GM19043 (cell line): ENCODE results near the gene DAD1.
"Not testable (repeated sequence)": the region's sequence is repeated elsewhere in the genome, so short reads cannot be mapped to it uniquely, and the experiment has no call there.

Source experiments
- ATAC-seq: cut with Tn5 transposase; IDR thresholded peaks from one replicate; pipeline ENCODE4 v1.9.1; 2021; ENCODE audit warnings: low read depth; ENCODE audit not compliant: unreplicated experiment

DAD1 gene

GRCh38 chr14:22589096-22589839, at the start of gene DAD1:
DAD1 (minus strand) TSS chr14:22589224; CDS start chr14:22589157, 67 bp downstream.
- peak; percentile 92 for ATAC-seq

DNA sequence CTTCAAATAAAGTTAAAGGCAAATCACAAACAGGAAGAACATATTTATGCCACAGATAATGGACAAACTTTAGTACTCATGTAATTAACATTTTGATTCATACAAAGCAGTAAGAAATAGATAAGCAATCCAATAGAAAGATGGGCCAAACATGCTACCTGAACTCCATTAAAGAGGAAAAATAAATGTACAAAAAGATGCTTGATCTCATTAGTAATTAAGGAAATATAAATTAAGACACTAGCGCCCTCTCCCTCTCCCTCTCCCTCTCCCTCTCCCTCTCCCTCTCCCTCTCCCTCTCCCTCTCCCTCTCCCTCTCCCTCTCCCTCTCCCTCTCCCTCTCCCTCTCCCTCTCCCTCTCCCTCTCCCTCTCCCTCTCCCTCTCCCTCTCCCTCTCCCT, 47.0 kb upstream of the DAD1 start:
- ATAC-seq, result not testable (repeated sequence)

- ATAC-seq, result no peak
Measured at GRCh38 chr14:22634233-22634900, 45.3 kb upstream of the DAD1 start.

GRCh38 chr14:22630486-22630885, 41.5 kb upstream of the DAD1 start:
- ATAC-seq, result no peak

DNA sequence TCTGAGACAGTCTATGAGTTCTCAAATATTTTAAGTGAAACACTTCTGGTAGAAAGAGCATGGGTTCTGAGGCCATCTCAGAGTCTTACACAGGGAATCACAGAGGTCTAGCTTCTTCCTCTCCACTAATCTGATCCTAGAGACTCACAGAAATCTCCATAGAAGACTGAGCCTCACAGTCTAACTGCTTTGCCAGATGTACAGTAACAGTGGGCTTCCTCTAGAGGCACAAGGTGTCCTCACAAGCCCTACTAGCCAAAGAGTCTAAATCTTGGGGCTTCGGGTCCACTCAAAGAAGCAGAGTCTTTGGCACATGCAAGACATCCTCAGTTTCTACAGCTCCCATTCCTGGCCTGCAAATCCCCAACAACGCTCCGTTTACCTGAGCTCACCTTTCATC, 41.0 kb upstream of the DAD1 start:
- ATAC-seq, result no peak

- ATAC-seq, result no peak
Measured at GRCh38 chr14:22629361-22629760, 40.3 kb upstream of the DAD1 start.

DNA sequence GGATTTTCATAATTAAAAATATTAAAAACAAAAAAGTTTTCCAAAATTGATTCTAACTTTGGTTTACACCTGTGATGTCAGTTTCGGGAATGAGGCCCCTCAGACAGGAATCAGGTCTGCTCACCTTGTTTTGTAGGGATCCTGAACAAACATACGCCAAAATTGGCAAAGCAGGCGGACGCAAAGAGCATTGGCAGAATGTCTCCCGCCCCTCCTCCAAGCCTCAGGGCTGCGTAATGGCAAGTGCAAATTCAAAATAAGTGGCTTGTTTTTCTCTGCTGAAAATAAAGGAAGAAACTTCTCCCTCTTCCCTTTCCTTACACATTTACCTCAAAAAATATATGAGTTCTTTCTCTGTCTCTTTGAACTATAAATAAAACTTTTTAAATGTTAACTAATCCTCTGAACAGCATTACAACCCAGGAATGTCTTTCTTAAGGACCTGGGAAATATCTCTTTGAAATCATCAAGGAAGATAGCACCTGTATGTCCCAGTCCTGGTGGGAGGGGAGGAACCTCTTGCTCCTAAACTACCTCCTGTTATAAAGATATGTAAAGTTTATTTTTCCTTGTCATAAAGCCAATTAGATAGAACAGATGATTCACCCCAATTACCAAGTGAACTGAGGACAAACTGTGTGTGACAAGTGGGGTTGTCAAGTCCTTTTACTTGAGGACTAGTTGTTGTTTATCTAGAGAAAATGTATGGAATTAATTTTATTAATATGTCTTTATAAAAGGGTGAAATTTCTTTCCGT, 38.7 kb upstream of the DAD1 start:
- ATAC-seq, result no peak

- no peak for ATAC-seq
Measured at GRCh38 chr14:22626590-22626989, 37.6 kb upstream of the DAD1 start.

DNA sequence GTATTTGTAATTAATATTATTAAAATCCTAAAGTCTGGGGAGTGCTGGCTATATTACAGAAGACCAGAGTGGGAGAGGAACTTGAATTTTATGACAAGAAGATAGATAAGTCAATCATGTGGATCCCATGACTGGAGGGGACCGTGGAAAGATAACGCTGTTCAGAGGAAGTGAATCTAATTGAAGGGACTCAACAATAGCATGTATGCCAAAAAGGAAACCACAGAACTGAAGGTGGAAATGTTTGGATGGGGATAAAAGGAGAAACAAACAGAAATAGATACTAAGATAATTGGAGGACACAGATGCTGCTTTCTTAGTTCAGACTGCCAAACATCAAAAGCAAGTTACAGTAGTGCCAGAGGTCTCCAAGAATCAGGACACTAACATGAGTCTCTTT, 34.0 kb upstream of the DAD1 start:
- ATAC-seq, result no peak

DNA sequence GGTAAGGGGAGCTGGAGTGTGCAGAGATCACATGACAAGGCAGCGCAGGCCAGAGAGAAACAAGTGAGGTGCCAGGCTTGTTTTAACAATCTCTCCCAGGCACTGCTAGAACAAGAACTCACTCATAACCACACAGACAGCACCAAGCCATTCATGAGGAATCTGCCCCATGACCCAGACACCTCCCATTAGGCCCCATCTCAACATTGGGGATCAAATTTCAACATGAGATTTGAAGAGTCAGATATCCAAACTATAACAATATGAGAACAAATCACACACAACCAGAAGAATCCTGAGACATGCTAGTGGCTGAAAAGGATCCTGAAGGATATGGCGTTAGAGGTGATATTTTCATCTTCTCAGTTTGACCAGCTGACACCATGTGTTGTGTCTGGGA, 33.2 kb upstream of the DAD1 start:
- no peak for ATAC-seq

- ATAC-seq, result not testable (repeated sequence)
Measured at GRCh38 chr14:22615765-22616164, 26.7 kb upstream of the DAD1 start.

DNA sequence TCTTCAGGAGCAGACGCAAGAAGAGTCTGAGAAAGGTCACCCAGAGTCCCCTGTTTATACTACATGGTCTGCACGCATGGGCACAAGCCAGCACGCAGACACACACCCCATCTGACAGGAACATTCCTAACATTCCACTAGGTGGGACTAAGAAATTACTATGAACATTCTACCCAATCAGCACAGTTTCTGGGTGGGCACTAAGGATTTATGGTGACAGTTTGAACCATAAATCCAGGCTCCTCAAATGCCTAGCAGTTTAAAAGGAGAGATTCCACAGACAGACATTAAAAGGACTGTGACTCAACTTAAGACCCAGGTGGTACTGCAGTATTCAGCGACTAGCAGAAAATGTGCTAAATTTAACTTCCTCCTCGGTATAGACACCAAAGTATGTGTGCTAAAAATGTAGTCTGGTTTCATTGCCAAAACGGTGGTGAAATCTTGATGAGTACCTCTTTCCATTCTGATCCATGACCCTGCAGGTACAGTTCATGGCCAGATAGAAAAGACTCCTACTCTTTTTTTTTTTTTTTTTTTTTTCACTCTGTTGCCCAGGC, 25.3 kb upstream of the DAD1 start:
- no peak for ATAC-seq

GRCh38 chr14:22613736-22614239, 24.8 kb upstream of the DAD1 start:
- ATAC-seq, result no peak

- ATAC-seq, result no peak
Measured at GRCh38 chr14:22613106-22613695, 24.2 kb upstream of the DAD1 start.

DNA sequence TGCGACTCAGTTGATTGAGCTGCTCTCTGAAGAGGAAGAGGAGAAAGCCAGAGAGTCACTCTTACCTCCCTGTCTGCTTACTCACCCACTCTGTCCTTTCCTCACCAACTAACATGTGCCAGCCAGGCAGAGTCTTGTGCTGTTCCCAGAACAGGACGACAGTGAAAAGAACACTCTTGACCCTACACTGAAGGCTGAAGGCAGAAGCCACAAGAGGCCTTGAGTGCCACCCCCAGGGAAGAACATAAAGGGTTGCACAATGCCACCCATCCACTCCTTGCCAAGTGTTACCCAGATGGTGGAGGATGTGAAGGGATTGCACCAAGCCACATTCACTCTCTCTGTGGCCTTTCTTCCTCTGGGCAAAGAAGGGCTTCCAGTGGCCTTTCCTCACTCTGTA, 21.9 kb upstream of the DAD1 start:
- ATAC-seq, result no peak

DNA sequence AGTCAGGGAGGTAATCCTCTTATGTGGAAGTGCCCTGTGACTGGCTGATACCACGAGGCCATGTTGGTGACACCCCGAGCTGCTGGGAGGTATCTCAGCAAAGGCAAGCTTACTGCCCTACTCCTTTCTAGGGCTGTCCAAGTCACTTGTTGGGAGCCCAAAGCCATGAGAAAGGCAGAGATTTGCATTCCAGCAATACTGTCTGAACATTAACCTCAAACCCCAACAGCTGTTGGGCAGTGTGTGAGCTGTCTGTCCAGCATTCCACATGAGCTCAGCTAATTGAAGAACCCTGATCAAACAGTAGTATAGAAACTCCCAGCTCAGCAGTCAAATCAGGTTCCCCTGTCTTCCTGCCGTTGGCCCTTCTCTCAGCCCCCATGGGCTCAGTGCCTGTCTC, 18.3 kb upstream of the DAD1 start:
- ATAC-seq, result no peak

- ATAC-seq, result no peak
Measured at GRCh38 chr14:22606380-22606779, 17.4 kb upstream of the DAD1 start.

GRCh38 chr14:22602862-22603261, 13.8 kb upstream of the DAD1 start:
- ATAC-seq, result no peak

- ATAC-seq, result no peak
Measured at GRCh38 chr14:22601996-22602395, 13.0 kb upstream of the DAD1 start.

GRCh38 chr14:22601456-22601855, 12.4 kb upstream of the DAD1 start:
- no peak for ATAC-seq

- ATAC-seq, result no peak
Measured at GRCh38 chr14:22600027-22600426, 11.0 kb upstream of the DAD1 start.
